HepG2 (cell line): ENCODE data around the gene IL1RAPL2. TPM values are rescaled to one million over a fixed set of nuclear protein-coding genes. Genes with fewer than 3 reads are reported as not detected.

Source experiments
- ATAC-seq: fragments of 200-7000 bp; cut with Tn5 transposase; 3 replicates; pipeline ENCODE4 v1.9.1; 2020; ENCODE audit warnings: mild to moderate bottlenecking, moderate library complexity
- BruUV-seq: library from RNA; stranded (reverse); fragments of 400-500 nt; replicated peaks from 2 replicates; lab custom pipeline; 2021; lab: Mats Ljungman, UMichigan
- CTCF ChIA-PET: fragments of 300-600 bp; formaldehyde crosslinking; extraction: SDS; loops from one replicate; lab custom pipeline; 2021; ENCODE audit warnings: low total read pairs, inconsistent platforms, low intra/inter-chr PET ratio; lab: Yijun Ruan, JAX
- POLR2A ChIA-PET: fragments of 350-600 bp; sonication (Branson Sonifier 250); formaldehyde crosslinking; loops from one replicate; lab custom pipeline; 2020; ENCODE audit warnings: antibody characterized with exemption, inconsistent platforms; lab: Yijun Ruan, JAX
- DNase-seq: peaks from one replicate; pipeline ENCODE4 v3.0.0-alpha.2; 2015; ENCODE audit warnings: low spot score
- FAIRE-seq: peaks from 3 replicates; lab custom pipeline; 2011; peaks lifted over from hg19 to GRCh38; lab: Jason Lieb, UNC
- H2AFZ ChIP-seq: one replicate; pipeline ENCODE4 v1.6.1; 2011; ENCODE audit warnings: low read length, inconsistent platforms
- H3K27ac ChIP-seq: fragments of 300-600 bp; 3 replicates; pipeline ENCODE4 v1.8.0; 2011; ENCODE audit warnings: mixed run types, mild to moderate bottlenecking, mixed read lengths, low read length, inconsistent platforms; ENCODE audit not compliant: insufficient read depth; ENCODE audit errors: extremely low read length
- H3K27me3 ChIP-seq, 2 experiments: fragments of 200-600 bp in 1 of 2; 2 replicates in 1 of 2; 3 replicates in 1 of 2; pipeline versions ENCODE4 v1.6.0 to v1.8.0; 2011; ENCODE audit warnings: low read length in 2 of 2, mild to moderate bottlenecking in 2 of 2, moderate library complexity in 2 of 2, inconsistent platforms in 1 of 2; ENCODE audit not compliant: insufficient read depth in 2 of 2, control insufficient read depth in 1 of 2
- H3K36me3 ChIP-seq, 2 experiments: fragments of 200-600 bp in 1 of 2; replicated peaks in 1 of 2; 2 replicates in 1 of 2; 3 replicates in 1 of 2; pipeline versions ENCODE4 v1.5.1 to v1.8.0; 2011; ENCODE audit warnings: low read length in 2 of 2, inconsistent platforms in 1 of 2; ENCODE audit not compliant: insufficient read depth in 2 of 2, control insufficient read depth in 1 of 2
- H3K4me1 ChIP-seq: 2 replicates; pipeline ENCODE4 v1.5.1; 2012; ENCODE audit warnings: low read length, inconsistent platforms; ENCODE audit not compliant: insufficient read depth
- H3K4me2 ChIP-seq: 2 replicates; pipeline ENCODE4 v1.6.0; 2011; ENCODE audit warnings: low read depth, low read length, inconsistent platforms
- H3K4me3 ChIP-seq, 3 experiments: fragments of 200-600 bp in 1 of 3; sonication (generic), shearing (Covaris generic) in 1 of 3; replicated peaks in 1 of 3; 2 replicates each; pipeline ENCODE4 v1.5.1; 2011 to 2016; ENCODE audit warnings: low read length in 3 of 3, inconsistent platforms in 2 of 3, low read depth in 2 of 3, mild to moderate bottlenecking in 2 of 3, control low read depth in 1 of 3, mixed read lengths in 1 of 3; ENCODE audit not compliant: insufficient read depth in 1 of 3
- H3K79me2 ChIP-seq: one replicate; pipeline ENCODE4 v1.6.1; 2011; ENCODE audit warnings: low read length, inconsistent platforms; ENCODE audit not compliant: insufficient read depth
- H3K9ac ChIP-seq: 2 replicates; pipeline ENCODE4 v1.6.0; 2011; ENCODE audit warnings: mild to moderate bottlenecking, low read depth, low read length, inconsistent platforms; ENCODE audit not compliant: insufficient read depth
- H3K9me3 ChIP-seq: 2 replicates; pipeline ENCODE4 v1.5.1; 2012; ENCODE audit warnings: mild to moderate bottlenecking, low read length
- H4K20me1 ChIP-seq: 2 replicates; pipeline ENCODE4 v1.6.0; 2011; ENCODE audit warnings: inconsistent platforms, mild to moderate bottlenecking, low read length, moderate library complexity; ENCODE audit not compliant: insufficient read depth
- AGO2 ChIP-seq: fragments of 200-400 bp; formaldehyde crosslinking; optimal IDR thresholded peaks from 2 replicates; pipeline ENCODE3; 2017; ENCODE audit warnings: mild to moderate bottlenecking, low read depth, low read length, moderate library complexity
- AKAP8 ChIP-seq: sonication (generic); formaldehyde crosslinking; IDR thresholded peaks from 2 replicates; pipeline ENCODE4 v1.5.1; 2020; ENCODE audit warnings: mild to moderate bottlenecking, missing genetic modification reagents
- ASH2L ChIP-seq: fragments of 300-600, 200-600 bp; sonication (generic); IDR thresholded peaks from 2 replicates; pipeline ENCODE4 v1.7.0; 2017; ENCODE audit warnings: low read depth, mild to moderate bottlenecking, moderate library complexity, mixed read lengths, low read length; ENCODE audit not compliant: insufficient read length
- BORCS8-MEF2B ChIP-seq: sonication (generic); formaldehyde crosslinking; IDR thresholded peaks from 2 replicates; pipeline ENCODE4 v1.8.0; 2022; ENCODE audit warnings: mild to moderate bottlenecking, missing genetic modification reagents
- FOXA3 ChIP-seq: IDR thresholded peaks from 2 replicates; pipeline ENCODE4 v1.6.1; 2016; ENCODE audit warnings: missing genetic modification reagents, missing compliant biosample characterization
- FOXM1 ChIP-seq: sonication (generic); formaldehyde crosslinking; IDR thresholded peaks from 2 replicates; pipeline ENCODE4 v1.5.0; 2020; ENCODE audit warnings: missing genetic modification reagents
- HDAC2 ChIP-seq: sonication (generic); formaldehyde crosslinking; IDR thresholded peaks from 2 replicates; pipeline ENCODE4 v1.4.0; 2020; ENCODE audit warnings: missing genetic modification reagents
- REXO4 ChIP-seq: sonication (generic); formaldehyde crosslinking; IDR thresholded peaks from 2 replicates; pipeline ENCODE4 v1.8.0; 2022; ENCODE audit warnings: missing genetic modification reagents, mild to moderate bottlenecking, borderline replicate concordance
- ZFP1 ChIP-seq: IDR thresholded peaks from 2 replicates; pipeline ENCODE4 v1.6.1; 2016
- ZFYVE20 ChIP-seq: sonication (generic); formaldehyde crosslinking; IDR thresholded peaks from 2 replicates; pipeline ENCODE4 v1.8.0; 2023; ENCODE audit warnings: low read depth, mild to moderate bottlenecking, moderate library complexity, missing genetic modification reagents, borderline replicate concordance
- ZNF224 ChIP-seq: sonication (generic); formaldehyde crosslinking; IDR thresholded peaks from 2 replicates; pipeline ENCODE4 v1.5.0; 2020; ENCODE audit warnings: mild to moderate bottlenecking, missing genetic modification reagents
- ZNF232 ChIP-seq: sonication (generic); formaldehyde crosslinking; IDR thresholded peaks from 2 replicates; pipeline ENCODE4 v1.4.0; 2020; ENCODE audit warnings: missing genetic modification reagents, borderline replicate concordance
- WGBS: methylation state at CpG from one replicate; pipeline ENCODE4 v1.1.6; 2017; ENCODE audit warnings: low lambda C conversion rate; 5-methylcytosine and 5-hydroxymethylcytosine counted together
- in situ Hi-C: cut with HindIII; loops from 2 replicates; pipeline ENCODE4 v1.10.0; 2017; ENCODE audit warnings: low pct_unique_long_range_greater_than_20kb; ENCODE audit not compliant: extremely low pct_ligation_motif_present
- intact Hi-C: fragments of 100-400 bp; cut with micrococcal nuclease; formaldehyde crosslinking; loops from one replicate; pipeline ENCODE4 v1.10.0; 2022; ENCODE audit not compliant: unreplicated experiment
- polyA plus RNA-seq, 8 experiments: library from polyadenylated mRNA; depleted of rRNA in 3 of 8; stranded (reverse) in 7 of 8; unstranded in 1 of 8; fragments of >200 nt; fragmentation: Illumina TruSeq in 4 of 8; extraction: Trizol in 4 of 8; gene quantifications; 2 replicates each; pipeline versions ENCODE4 v1.2.1 to v1.2.3, GENCODE V29; 2011 to 2016; ENCODE audit warnings: low read depth in 4 of 8, missing spikeins in 1 of 8, mixed read lengths in 1 of 8; ENCODE audit not compliant: insufficient read depth in 1 of 8
- total RNA-seq, 5 experiments: library from RNA; depleted of rRNA; stranded (reverse); fragments of >200 nt; fragmentation: Illumina TruSeq; extraction: Trizol; gene quantifications; 2 replicates each; pipeline ENCODE4 v1.2.3, GENCODE V29; 2016; ENCODE audit warnings: low read depth in 1 of 5
- TF ChIP-seq, protein P1 (sequence below): IDR thresholded peaks from 2 replicates; pipeline ENCODE4 v1.6.1; 2016; ENCODE audit warnings: low read depth, control low read depth
- TF ChIP-seq, protein P2 (sequence below): sonication (generic); formaldehyde crosslinking; IDR thresholded peaks from 2 replicates; pipeline ENCODE4 v1.4.0; 2020; ENCODE audit warnings: missing genetic modification reagents

The IL1RAPL2 gene
- total and polyA plus RNA-seq, 2 of the 13 experiments (the other 11 are each of a cell fraction or from before 2014, with no cell fraction given): not detected

DNA sequence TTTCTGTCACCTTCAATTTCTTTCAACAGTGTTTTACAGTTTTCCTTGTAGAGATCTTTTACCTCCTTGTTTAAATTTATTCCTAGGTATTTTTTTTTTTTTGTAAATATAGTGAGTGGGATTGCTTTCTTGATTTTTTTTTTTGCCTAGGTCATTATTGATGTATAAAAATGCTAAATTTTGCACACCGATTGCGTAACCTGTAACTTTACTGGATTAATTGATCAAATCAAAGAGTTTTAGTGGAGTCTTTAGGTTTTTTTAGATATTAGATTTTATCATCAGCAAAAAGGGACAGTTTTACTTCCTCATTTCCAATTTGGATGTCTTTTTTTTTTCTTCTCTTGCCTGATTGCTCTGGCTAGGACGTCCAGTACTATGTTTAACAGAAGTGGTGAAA is 613.6 kb downstream of the IL1RAPL2 start:
- no peak for ATAC-seq
- no TSS peak for BruUV-seq
- H3K4me1 ChIP-seq: no peaks in the 10 kb centered on the region
- H3K4me3 ChIP-seq: no peak overlapping the region
- H3K9me3 ChIP-seq: no peaks in the 10 kb centered on the region
- DNase-seq: no peak
- H3K79me2 ChIP-seq: no peaks in the 10 kb centered on the region
- H3K36me3 ChIP-seq: no peaks in the 10 kb centered on the region
- ChIA-PET CTCF (no interaction called here), POLR2A (no interaction called here)
- WGBS: 12% methylated on average over 3 of the region's 3 CpGs
- no peaks in the 10 kb centered on the region for H4K20me1 ChIP-seq
- TF ChIP-seq FOXM1 (CRISPR knock-in tag) (no peak), ZFYVE20 (CRISPR knock-in tag) (no peak), AKAP8 (CRISPR knock-in tag) (no peak), HDAC2 (no peak), ASH2L (no peak), FOXA3 (CRISPR knock-in tag) (no peak), AGO2 (no peak), ZNF232 (CRISPR knock-in tag) (no peak), REXO4 (no peak), BORCS8-MEF2B (CRISPR knock-in tag) (no peak), ZNF224 (CRISPR knock-in tag) (no peak), ZFP1 (no peak)
- TF ChIP-seq, protein P1, sequence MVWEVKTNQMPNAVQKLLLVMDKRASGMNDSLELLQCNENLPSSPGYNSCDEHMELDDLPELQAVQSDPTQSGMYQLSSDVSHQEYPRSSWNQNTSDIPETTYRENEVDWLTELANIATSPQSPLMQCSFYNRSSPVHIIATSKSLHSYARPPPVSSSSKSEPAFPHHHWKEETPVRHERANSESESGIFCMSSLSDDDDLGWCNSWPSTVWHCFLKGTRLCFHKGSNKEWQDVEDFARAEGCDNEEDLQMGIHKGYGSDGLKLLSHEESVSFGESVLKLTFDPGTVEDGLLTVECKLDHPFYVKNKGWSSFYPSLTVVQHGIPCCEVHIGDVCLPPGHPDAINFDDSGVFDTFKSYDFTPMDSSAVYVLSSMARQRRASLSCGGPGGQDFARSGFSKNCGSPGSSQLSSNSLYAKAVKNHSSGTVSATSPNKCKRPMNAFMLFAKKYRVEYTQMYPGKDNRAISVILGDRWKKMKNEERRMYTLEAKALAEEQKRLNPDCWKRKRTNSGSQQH (CRISPR knock-in tag): no peak
- TF ChIP-seq, protein P2, sequence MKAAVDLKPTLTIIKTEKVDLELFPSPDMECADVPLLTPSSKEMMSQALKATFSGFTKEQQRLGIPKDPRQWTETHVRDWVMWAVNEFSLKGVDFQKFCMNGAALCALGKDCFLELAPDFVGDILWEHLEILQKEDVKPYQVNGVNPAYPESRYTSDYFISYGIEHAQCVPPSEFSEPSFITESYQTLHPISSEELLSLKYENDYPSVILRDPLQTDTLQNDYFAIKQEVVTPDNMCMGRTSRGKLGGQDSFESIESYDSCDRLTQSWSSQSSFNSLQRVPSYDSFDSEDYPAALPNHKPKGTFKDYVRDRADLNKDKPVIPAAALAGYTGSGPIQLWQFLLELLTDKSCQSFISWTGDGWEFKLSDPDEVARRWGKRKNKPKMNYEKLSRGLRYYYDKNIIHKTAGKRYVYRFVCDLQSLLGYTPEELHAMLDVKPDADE (CRISPR knock-in tag): no peak
- H3K27me3 ChIP-seq: no peaks in the 10 kb centered on the region
- H3K9ac ChIP-seq: no peak overlapping the region
- intact Hi-C loops (no loop called here), in situ Hi-C loops (no loop called here)
- H3K27ac ChIP-seq: no peak overlapping the region
- H3K4me2 ChIP-seq: no peak overlapping the region
- no peak for FAIRE-seq
- no peak overlapping the region for H2AFZ ChIP-seq
